CD4-positive, alpha-beta T cell treated with Interleukin-6 for 4 hours (primary cell): ENCODE measurements around the gene CLEC2A.
"Not testable (repeated sequence)": the region's sequence is repeated elsewhere in the genome, so short reads cannot be mapped to it uniquely, and the experiment has no call there.

Experiments used
- DNase-seq: peaks from one replicate; pipeline ENCODE4 v3.0.0-alpha.2; 2020; ENCODE audit warnings: mixed read lengths

The CLEC2A gene

GRCh38 chr12:9932270-9932669 lies at the start of gene CLEC2A:
Gene CLEC2A, minus strand, starts transcription at chr12:9932370. Its CDS starts 41 bp downstream, at chr12:9932329.
- DNase-seq: no peak

- DNase-seq: no peak
These were observed 48.0 kb upstream of the CLEC2A start for GRCh38 chr12:9980126-9980525.

- no peak for DNase-seq
These were observed 45.7 kb upstream of the CLEC2A start for GRCh38 chr12:9977916-9978315.

- DNase-seq: not testable (repeated sequence)
These were observed 44.5 kb upstream of the CLEC2A start for GRCh38 chr12:9976626-9977025.

- DNase-seq: no peak
These were observed 43.4 kb upstream of the CLEC2A start for GRCh38 chr12:9975614-9976013.

GRCh38 chr12:9974731-9975130 lies 42.6 kb upstream of the CLEC2A start:
- not testable (repeated sequence) for DNase-seq

- DNase-seq: no peak
These were observed 41.8 kb upstream of the CLEC2A start for GRCh38 chr12:9973949-9974348.

- no peak for DNase-seq
These were observed 39.0 kb upstream of the CLEC2A start, which contains the start of gene CLEC12A for GRCh38 chr12:9971181-9971580. Gene CLEC12A, plus strand, starts transcription at chr12:9971409. Its CDS starts 188 bp downstream, at chr12:9971597.

GRCh38 chr12:9969673-9970072 lies 37.5 kb upstream of the CLEC2A start:
- DNase-seq: no peak

- no peak for DNase-seq
These were observed 29.7 kb upstream of the CLEC2A start for GRCh38 chr12:9961901-9962300.

- no peak for DNase-seq
These were observed 28.9 kb upstream of the CLEC2A start for GRCh38 chr12:9961106-9961505.

- DNase-seq: no peak
These were observed 28.4 kb upstream of the CLEC2A start for GRCh38 chr12:9960590-9960989.

GRCh38 chr12:9957834-9958233 lies 25.7 kb upstream of the CLEC2A start:
- no peak for DNase-seq

GRCh38 chr12:9952954-9953729 lies 21.0 kb upstream of the CLEC2A start:
- not testable (repeated sequence) for DNase-seq

GRCh38 chr12:9951026-9951675 lies 19.0 kb upstream of the CLEC2A start:
- DNase-seq: peak; percentile 55

GRCh38 chr12:9948606-9949296 lies 16.6 kb upstream of the CLEC2A start:
- no peak for DNase-seq

GRCh38 chr12:9947674-9948073 lies 15.5 kb upstream of the CLEC2A start:
- DNase-seq: no peak

- no peak for DNase-seq
These were observed 12.2 kb upstream of the CLEC2A start for GRCh38 chr12:9944391-9944790.

- DNase-seq: peak; percentile 14
These were observed 11.1 kb upstream of the CLEC2A start for GRCh38 chr12:9943240-9943639.

GRCh38 chr12:9941838-9942237 lies 9.7 kb upstream of the CLEC2A start:
- no peak for DNase-seq

GRCh38 chr12:9940375-9940774 lies 8.2 kb upstream of the CLEC2A start:
- DNase-seq: peak; percentile 15

GRCh38 chr12:9936591-9936990 lies 4.4 kb upstream of the CLEC2A start:
- DNase-seq: no peak

- no peak for DNase-seq
These were observed 2.9 kb upstream of the CLEC2A start for GRCh38 chr12:9935026-9935425.

GRCh38 chr12:9933958-9934357 lies 1.8 kb upstream of the CLEC2A start:
- no peak for DNase-seq
